ENCODE data around the gene HID1. TPM values are rescaled to one million over a fixed set of nuclear protein-coding genes. Genes with fewer than 3 reads are reported as not detected.
A peak's percentile ranks its signal among the peaks of the same experiment; 100 is the strongest.

Gene HID1
- total RNA-seq, 4 donors from 2014 or later: 2.9 to 11.6 (median 6.2) TPM

DNA sequence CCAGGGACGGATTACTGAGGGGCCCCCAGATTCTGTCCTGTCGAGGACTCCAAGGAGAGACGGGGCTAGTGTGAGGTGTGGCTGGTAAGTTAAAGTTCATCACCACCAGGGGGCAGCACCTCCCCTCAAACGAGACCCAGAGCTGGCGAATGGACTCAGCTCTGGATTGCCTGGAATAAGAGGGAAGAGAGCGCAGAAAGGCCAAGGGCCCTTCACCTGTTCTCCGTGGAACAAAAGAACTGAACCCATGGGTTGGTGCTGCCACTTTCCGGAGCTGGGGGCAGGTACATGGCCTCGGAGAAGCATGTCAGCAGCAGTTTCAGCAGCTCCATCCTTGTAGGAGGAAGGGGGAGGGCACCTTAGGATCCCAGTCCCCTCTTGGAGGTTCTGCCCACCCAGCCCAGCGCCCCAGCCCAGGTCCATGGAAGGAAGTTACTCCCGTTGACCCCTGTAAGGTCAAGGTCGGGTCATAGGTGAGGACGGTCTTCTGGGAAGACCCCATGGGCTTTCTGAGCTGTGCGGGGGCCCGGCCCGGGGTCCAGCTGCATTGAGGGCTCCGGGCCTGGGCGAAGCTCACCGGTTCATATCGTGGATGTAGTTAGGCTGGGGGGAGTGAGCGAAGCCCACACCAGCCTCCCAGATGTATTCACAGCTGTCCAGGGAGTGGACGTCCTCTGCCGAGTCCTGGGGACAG is 10.8 kb downstream of the HID1 start:
- DNase-seq (ENCODE audit: low spot score in 2 of 2): peak; percentile 86 to 98
- 20 to 47% methylated on average over 11 to 23 of the region's 23 CpGs for WGBS, 2 donors
- intact Hi-C loops (cut with DNase I; ENCODE audit: low total_unique reads): loop anchor here (10.0 kb wide), 1 partner anchor 233 kb away; no protein-coding TSS in a partner anchor

DNA sequence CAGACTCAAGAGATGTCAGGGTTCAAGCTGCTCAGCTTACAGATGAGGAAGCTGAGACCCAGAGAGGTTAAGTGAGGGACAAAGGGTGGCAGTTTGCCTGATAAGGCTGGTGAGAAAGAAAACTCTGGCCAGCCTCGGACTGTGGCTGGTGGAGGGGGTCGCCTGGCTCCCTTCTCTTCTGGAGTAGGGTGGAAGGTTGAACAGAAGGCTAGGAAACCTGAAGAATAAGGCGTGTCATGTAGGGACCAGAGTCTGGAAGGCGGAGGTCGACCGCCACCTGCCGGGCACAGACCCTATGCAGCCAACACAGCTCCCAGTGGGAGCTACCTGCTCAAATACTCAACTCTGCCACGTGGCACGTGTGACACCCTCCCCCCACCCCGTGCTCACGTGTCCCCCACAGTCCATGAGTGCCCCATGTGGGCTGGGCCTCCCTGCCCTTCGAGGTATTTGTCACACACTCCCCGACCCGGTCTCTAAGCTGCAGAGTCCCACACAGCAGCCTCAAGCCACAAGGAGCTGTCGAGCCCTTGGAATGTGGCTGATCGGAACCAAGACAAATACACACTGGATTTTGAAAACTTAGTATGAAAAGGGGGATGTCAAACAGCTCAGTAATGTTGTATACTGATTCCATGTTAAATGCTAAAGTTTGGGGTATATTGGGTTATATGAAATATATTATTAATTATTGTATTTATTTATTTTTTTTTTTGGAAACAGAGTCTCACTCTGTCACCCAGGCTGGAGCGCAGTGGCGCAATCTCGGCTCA is 11.8 kb downstream of the HID1 start:
- TF ChIP-seq POLR2A (IDR thresholded peaks at IDR 0.05): no peak
- TF ChIP-seq, protein P1, sequence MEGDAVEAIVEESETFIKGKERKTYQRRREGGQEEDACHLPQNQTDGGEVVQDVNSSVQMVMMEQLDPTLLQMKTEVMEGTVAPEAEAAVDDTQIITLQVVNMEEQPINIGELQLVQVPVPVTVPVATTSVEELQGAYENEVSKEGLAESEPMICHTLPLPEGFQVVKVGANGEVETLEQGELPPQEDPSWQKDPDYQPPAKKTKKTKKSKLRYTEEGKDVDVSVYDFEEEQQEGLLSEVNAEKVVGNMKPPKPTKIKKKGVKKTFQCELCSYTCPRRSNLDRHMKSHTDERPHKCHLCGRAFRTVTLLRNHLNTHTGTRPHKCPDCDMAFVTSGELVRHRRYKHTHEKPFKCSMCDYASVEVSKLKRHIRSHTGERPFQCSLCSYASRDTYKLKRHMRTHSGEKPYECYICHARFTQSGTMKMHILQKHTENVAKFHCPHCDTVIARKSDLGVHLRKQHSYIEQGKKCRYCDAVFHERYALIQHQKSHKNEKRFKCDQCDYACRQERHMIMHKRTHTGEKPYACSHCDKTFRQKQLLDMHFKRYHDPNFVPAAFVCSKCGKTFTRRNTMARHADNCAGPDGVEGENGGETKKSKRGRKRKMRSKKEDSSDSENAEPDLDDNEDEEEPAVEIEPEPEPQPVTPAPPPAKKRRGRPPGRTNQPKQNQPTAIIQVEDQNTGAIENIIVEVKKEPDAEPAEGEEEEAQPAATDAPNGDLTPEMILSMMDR (IDR thresholded peaks at IDR 0.05): no peak
- WGBS, 2 donors: 36 to 60% methylated on average over 17 to 18 of the region's 19 CpGs
- DNase-seq (ENCODE audit: low spot score in 2 of 2): no peak
- no peak overlapping the region for H3K4me3 ChIP-seq (ENCODE audit: low read depth, poor library complexity, severe bottlenecking)
- intact Hi-C loops (cut with DNase I; ENCODE audit: low total_unique reads): loop anchor here (10.0 kb wide), 1 partner anchor 234 kb away; no protein-coding TSS in a partner anchor

More for the DNA sequence above, 10.8 kb downstream of the HID1 start:
- TF ChIP-seq POLR2A (IDR thresholded peaks at IDR 0.05): no peak
- TF ChIP-seq, protein P1 (IDR thresholded peaks at IDR 0.05): peak in 1 of 3 donors; percentile 79
- H3K4me3 ChIP-seq (ENCODE audit: low read depth, poor library complexity, severe bottlenecking): no peak overlapping the region

GRCh38 chr17:74959826-74960515 is 12.6 kb downstream of the HID1 start:
- no peak for DNase-seq (ENCODE audit: low spot score in 2 of 2)
- intact Hi-C loops (cut with DNase I; ENCODE audit: low total_unique reads): loop anchor here (2.0 to 10.0 kb wide), 2 partner anchors 37 to 235 kb away; partner anchors contain the start of gene USH1G
- TF ChIP-seq, protein P1 (IDR thresholded peaks at IDR 0.05): no peak
- no peak for TF ChIP-seq POLR2A (IDR thresholded peaks at IDR 0.05)
- WGBS, 2 donors: 43 to 64% methylated on average over 4 to 14 of the region's 14 CpGs
- H3K4me3 ChIP-seq (ENCODE audit: low read depth, poor library complexity, severe bottlenecking): no peak overlapping the region

DNA sequence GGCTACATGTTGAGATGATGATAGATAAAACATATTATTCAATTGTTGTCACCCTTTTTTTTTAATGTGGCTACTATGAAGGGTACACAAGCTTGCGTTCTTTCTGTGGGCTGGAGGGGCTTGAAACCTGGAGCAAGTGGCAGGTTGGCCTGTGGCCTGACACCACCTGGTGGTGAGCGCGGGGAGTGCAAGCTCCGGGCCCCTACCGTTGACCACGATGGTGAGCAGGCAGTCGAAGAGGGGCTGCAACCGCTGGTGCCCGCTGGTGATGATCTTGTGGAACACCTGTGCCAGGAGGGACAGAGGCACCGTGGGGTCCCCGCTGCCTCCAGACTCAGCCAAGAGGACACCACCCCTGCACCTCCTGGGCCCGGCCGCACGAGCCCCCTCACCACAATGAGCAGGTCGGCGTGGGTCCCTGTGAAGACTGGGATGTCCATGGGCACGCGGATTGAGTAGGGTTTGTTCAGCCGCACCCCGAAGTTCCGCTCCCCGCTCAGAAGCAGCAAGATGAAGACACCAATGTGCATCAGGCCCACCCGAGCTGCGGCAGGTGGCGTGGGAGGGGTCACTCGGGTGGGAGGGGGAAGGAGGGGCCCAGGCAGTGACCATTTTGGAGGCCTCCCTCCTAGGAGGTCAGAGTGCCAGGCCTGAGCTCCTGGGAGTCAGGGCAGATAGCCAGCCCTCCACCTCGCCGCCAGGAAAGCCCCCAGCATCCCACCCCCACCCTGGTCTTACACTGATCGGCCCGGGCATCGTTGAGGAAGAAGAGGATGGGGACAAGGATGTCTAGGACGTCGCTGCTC is 14.4 kb downstream of the HID1 start:
- DNase-seq (ENCODE audit: low spot score in 2 of 2): peak; percentile 52 to 96
- 40 to 41% methylated on average over 25 of the region's 33 CpGs for WGBS, 2 donors
- no peak for TF ChIP-seq POLR2A (IDR thresholded peaks at IDR 0.05)
- TF ChIP-seq, protein P1 (IDR thresholded peaks at IDR 0.05): peak in 1 of 3 donors; percentile 60

DNA sequence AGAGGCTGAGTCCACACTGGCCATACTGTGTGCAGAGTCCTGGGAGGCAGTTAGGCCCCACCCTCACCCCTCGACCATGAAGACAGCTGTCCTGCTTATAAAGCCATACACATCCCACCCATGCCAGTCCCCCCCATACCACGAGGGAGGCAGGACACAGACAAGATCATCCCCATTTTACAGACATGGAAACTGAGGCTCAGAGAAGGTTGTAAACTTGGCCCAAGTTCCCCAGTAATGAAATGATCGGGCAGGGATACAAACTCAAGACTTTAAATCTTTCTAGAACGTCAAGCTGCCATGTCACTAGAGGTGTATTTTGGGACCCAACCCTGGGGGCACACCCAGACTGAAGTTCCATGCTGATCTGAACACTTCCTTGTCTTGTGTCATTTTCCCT is 16.5 kb downstream of the HID1 start:
- intact Hi-C loops (cut with DNase I; ENCODE audit: low total_unique reads): no loop called here
- no peak overlapping the region for H3K4me3 ChIP-seq (ENCODE audit: low read depth, poor library complexity, severe bottlenecking)
- TF ChIP-seq, protein P1 (IDR thresholded peaks at IDR 0.05): no peak
- TF ChIP-seq POLR2A (IDR thresholded peaks at IDR 0.05): no peak
- DNase-seq (ENCODE audit: low spot score in 2 of 2): no peak
- WGBS, 2 donors: 81 to 82% methylated on average over 4 of the region's 4 CpGs

More for the DNA sequence above, 14.4 kb downstream of the HID1 start:
- no peak overlapping the region for H3K4me3 ChIP-seq (ENCODE audit: low read depth, poor library complexity, severe bottlenecking)
- intact Hi-C loops (cut with DNase I; ENCODE audit: low total_unique reads): loop anchor here (2.0 kb wide), 1 partner anchor 35 kb away; the partner anchor contains the start of gene USH1G
